Measurements from ENCODE around the gene NEU4.
"Not testable (repeated sequence)": the region's sequence is repeated elsewhere in the genome, so short reads cannot be mapped to it uniquely, and the experiment has no call there.

The NEU4 gene

GRCh38 chr2:241799522-241800197, 9.3 kb upstream of the NEU4 start:
- DNase-seq (ENCODE audit: low read depth in 2 of 2): no peak

- not testable (repeated sequence) for DNase-seq (ENCODE audit: low read depth in 2 of 2)
These were observed 8.6 kb upstream of the NEU4 start for GRCh38 chr2:241800198-241800903.

- no peak for DNase-seq (ENCODE audit: low read depth in 2 of 2)
These were observed 7.2 kb upstream of the NEU4 start for GRCh38 chr2:241801611-241802420.

DNA sequence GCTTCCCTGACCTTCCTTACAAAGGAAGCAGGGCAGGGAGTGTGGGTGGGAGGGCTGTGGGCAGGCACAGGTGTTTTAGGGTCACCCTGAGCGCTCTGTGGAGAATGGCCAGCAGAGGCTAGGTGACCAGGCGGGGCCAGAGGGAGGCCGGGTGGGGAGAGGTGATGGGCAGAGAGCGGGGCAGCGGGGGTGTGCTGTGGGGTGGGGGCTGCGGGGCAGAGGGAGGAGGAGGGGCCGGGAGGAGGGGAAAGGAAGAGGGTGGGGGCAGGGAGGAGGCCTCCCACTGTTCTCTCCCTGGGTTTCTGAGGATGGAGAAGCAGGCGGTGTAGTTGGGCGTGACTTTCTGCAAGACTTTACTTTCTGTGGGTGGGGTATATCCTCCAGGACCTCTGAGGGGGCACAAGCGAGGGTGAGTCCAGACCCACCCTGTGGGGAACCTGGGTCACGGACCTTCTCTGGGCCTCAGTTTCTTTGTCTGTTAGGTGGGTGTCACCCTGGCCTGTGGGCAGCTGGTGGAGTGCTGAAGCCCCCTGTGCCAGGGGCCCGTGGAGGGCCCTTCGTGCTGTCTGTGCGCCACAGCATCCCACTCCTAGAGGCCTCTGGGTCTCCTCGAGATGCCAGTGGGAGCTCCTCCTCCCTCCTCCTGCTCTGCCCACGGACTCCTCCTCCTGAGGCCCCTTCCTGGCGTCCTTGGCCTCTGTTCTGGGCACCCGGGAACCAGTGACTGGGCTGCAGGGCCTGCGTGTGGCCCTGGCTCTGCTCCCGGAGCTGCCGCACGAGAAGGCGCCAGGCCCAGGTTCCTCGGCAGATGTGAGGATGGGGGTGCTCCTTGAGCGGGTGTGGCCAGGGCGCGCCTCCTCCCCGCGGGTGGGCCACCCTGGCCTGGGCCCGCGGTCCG, 6.3 kb upstream of the NEU4 start:
- no peak for DNase-seq (ENCODE audit: low read depth in 2 of 2)

DNA sequence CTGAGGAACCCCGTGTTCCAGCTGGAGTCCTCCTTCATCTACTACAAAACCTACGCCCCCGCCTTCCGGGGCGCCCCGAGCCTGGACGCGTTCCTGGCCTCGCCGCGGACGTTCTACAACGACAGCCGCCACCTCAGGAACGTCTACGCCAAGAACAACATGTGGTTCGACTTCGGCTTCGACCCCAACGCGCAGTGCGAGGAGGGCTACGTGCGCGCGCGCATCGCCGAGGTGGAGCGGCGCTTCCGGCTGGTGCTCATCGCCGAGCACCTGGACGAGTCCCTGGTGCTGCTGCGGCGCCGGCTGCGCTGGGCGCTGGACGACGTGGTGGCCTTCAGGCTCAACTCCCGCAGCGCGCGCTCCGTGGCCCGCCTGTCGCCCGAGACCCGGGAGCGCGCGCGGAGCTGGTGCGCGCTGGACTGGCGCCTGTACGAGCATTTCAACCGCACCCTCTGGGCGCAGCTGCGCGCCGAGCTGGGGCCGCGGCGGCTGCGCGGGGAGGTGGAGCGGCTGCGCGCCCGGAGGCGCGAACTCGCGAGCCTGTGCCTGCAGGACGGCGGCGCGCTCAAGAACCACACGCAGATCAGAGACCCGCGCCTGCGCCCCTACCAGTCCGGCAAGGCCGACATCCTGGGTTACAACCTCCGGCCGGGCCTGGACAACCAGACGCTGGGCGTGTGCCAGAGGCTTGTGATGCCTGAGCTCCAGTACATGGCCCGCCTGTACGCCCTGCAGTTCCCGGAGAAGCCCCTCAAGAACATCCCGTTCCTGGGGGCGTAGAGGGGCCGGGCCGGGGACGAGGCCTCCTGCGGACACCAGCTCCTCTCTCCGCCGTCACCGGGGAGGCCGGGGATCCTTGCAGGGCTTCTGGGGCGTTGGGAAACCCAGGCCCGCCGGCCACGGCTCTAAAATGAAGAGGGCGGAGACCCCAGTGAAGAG, 5.3 kb upstream of the NEU4 start:
- DNase-seq (ENCODE audit: low read depth in 2 of 2): peak; percentile 23 to 31

- no peak for DNase-seq (ENCODE audit: low read depth in 2 of 2)
These were observed 4.4 kb upstream of the NEU4 start for GRCh38 chr2:241804326-241805229.

GRCh38 chr2:241806217-241806616, 2.8 kb upstream of the NEU4 start:
- DNase-seq (ENCODE audit: low read depth in 2 of 2): not testable (repeated sequence)

- no peak for DNase-seq (ENCODE audit: low read depth in 2 of 2)
These were observed 807 bp upstream of the NEU4 start for GRCh38 chr2:241808051-241808720.

GRCh38 chr2:241809383-241810306, 652 bp downstream of the NEU4 start:
- DNase-seq (ENCODE audit: low read depth in 2 of 2): no peak

GRCh38 chr2:241810307-241811200, 1.6 kb downstream of the NEU4 start:
- DNase-seq (ENCODE audit: low read depth in 2 of 2): no peak

DNA sequence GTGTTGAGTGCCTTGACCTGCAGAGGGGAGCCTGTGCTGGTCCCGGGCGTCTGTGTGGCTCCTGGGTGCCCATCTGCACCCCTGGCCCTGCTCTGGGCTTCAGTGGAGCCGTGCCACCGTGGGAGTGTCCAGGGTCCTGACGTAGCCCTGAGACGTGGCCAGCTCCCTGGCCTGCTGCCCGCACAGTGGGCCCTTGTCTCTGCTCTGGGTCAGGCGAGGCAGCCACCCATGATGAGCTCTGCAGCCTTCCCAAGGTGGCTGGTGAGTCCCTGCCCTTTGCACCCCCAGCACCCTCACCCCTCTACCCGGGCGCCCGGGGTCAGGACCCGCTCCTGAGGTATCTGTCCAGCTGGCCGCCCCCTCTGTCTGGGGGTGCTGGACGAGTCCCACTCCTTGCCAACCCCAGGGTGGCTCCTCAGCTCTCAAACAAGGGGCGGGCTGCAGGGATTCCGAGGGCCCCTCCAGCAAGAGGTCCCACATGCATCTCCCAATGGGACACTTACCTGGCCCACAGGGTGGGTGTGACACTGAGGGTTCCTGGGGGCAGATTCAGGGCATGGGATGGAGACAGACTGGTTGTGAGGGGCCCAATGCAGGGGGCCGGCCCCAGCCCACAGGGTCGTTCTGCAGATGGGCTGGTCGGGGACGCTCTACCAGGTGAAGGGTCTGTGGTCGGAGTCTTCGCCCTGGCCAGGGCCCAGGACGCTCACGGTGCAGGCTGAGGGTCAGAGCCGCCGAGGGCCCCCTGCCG, 2.4 kb downstream of the NEU4 start:
- DNase-seq (ENCODE audit: low read depth in 2 of 2): no peak

DNA sequence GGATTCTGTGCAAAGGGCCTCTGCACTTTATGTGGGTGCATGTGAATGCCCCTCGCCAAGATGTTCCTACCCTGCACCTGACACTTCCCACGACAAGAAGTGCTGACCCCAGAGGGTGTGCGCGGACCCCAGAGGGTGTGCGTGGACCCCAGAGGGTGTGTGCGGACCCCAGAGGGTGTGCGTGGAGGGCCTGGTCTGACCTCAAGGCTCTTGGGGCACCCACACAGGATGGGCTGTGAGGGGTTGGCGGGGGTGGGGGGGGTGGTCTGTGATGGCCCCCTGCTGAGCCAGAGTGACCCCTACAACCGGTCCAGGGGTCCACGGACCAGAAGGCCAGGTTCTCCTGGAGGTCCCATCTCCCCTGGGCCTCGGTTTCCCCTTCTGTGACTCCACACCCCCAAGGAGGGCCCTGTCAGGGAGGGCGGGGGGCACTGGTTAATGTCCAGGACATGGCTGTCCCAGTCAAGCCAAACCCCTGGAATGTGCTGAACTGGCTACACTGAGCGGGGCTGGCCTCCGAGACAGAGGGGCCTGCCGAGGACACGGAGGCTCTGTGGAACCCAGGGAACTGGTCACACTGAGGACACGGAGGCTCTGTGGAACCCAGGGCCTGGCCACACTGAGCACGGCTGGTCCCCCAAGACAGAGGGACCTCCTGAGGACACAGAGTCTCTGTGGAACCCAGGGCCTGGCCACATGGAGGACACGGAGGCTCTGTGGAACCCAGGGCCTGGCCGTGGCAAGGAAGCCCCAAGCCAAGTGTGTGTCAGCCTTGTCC, 3.1 kb downstream of the NEU4 start:
- no peak for DNase-seq (ENCODE audit: low read depth in 2 of 2)

- DNase-seq (ENCODE audit: low read depth in 2 of 2): no peak
These were observed 4.0 kb downstream of the NEU4 start for GRCh38 chr2:241812730-241813643.
